ENCODE data around the gene HCFC2. TPM values are rescaled to one million over a fixed set of nuclear protein-coding genes. Genes with fewer than 3 reads are reported as not detected.

HCFC2 gene
- total RNA-seq, 1 donor from 2014 or later: 8.7 TPM

DNA sequence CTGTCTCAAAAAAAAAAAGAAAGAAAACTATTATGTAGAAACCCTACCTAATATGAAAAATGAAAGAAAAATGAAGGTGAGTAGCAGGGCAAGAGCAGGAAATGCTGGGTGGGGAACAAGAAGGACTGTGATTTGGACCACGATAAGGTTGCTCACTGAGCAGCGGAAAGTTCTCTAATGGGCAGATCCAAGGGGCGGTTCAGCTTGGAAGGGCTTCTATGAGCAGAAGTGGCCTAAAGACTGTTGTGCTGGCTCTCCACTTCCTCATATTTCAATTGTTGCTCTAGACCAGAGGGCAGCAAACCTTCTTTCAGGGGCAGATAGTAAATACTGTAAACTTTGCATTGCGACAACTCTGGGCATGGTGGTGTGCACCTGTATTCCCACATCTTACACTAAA lies 90.0 kb downstream of the HCFC2 start:
- intact Hi-C loops (cut with micrococcal nuclease): no loop called here
- no peak for DNase-seq (ENCODE audit: low spot score)
- Mint-ChIP-seq H3K4me1 (ENCODE audit: low read depth) (peaks cover 14% of the 10 kb centered on the region), H3K27me3 (ENCODE audit: low read depth) (peaks cover 26% of the 10 kb centered on the region), H3K36me3 (ENCODE audit: low read depth) (no peaks in the 10 kb centered on the region), H3K4me3 (ENCODE audit: low read depth) (peak overlapping the region; percentile 10), H3K27ac (peak overlapping the region; percentile 13), H3K9me3 (no peaks in the 10 kb centered on the region)

DNA sequence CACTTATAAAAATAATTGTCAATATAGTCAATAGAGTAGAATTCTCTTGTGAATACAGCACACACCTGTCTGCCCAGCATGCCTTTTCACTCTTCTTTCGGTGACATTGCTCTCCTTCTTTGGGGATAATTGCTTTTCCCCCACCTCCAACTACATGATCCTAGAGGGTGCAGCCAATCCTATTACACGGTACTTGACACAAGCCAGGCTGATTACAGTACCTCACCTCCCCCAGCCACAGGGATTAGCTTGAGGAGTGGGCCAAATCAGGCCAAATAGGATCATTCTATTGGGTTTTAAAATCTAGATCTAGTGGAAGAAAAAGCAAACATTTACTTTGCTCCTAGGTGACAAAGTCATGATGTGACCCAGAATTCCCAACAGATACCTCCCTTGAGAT lies 90.5 kb downstream of the HCFC2 start:
- H3K4me3 Mint-ChIP-seq (ENCODE audit: low read depth): no peak overlapping the region
- no peak for DNase-seq (ENCODE audit: low spot score)
- H3K27ac Mint-ChIP-seq: no peak overlapping the region
- H3K36me3 Mint-ChIP-seq (ENCODE audit: low read depth): no peaks in the 10 kb centered on the region
- H3K4me1 Mint-ChIP-seq (ENCODE audit: low read depth): peaks cover 14% of the 10 kb centered on the region
- peaks cover 21% of the 10 kb centered on the region for H3K27me3 Mint-ChIP-seq (ENCODE audit: low read depth)
- intact Hi-C loops (cut with micrococcal nuclease): no loop called here
- H3K9me3 Mint-ChIP-seq: no peaks in the 10 kb centered on the region

Other genes starting within 250 kb of the HCFC2 start
- 10.9 and 12.0 TPM in 2 replicates for gene NT5DC3, start 223.3 kb upstream of the HCFC2 start, total RNA-seq
- 615 and 617 TPM in 2 replicates for gene HSP90B1, start 134.1 kb upstream of the HCFC2 start, total RNA-seq
- 76.6 and 77.3 TPM in 2 replicates for gene TDG, start 98.7 kb upstream of the HCFC2 start, total RNA-seq
- gene GLT8D2, start 14.3 kb upstream of the HCFC2 start, total RNA-seq: 0.11 TPM in 1 of 2 replicates, not detected in the other
- 29.0 and 30.0 TPM in 2 replicates for gene NFYB, start 73.7 kb downstream of the HCFC2 start, total RNA-seq
- gene TXNRD1, start 151.2 kb downstream of the HCFC2 start, total RNA-seq: 83.7 and 96.4 TPM in 2 replicates
- 9.4 and 10.1 TPM in 2 replicates for gene EID3, start 239.2 kb downstream of the HCFC2 start, total RNA-seq